Stimulated activated CD4-positive, alpha-beta T cell treated with anti-CD3 and anti-CD28 coated beads, Interleukin-12 subunit alpha, Interleukin-12 subunit beta, amount 100 ng/mL, for 4 hours (primary cell): ENCODE measurements around the gene ACTL7A.
"Not testable (repeated sequence)": the region's sequence is repeated elsewhere in the genome, so short reads cannot be mapped to it uniquely, and the experiment has no call there.

Source experiments
- DNase-seq: peaks from one replicate; pipeline ENCODE4 v3.0.0-alpha.2; 2020

Gene ACTL7A

GRCh38 chr9:108882052-108882888 lies 20.2 kb downstream of the ACTL7A start:
- DNase-seq, result no peak

- DNase-seq, result no peak
Measured at GRCh38 chr9:108883085-108883484, 21.0 kb downstream of the ACTL7A start.

DNA sequence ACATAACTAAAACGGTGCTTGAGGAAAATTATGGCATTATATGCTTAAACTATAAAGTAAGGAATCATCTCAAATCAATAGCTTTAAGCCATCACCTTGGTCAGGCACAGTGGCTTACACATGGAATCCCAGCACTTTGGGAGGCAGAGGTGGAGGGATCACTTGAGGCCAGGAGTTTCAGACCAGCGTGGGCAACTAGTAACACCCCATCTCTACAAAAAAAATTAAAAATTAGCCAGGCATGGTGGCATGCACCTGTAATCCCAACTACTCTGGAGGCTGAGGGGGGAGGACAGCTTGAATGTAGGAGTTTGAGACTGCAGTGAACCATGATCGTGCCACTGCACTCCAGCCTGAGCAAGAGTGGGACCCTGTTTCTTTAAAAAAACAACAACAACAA lies 22.6 kb downstream of the ACTL7A start:
- no peak for DNase-seq

DNA sequence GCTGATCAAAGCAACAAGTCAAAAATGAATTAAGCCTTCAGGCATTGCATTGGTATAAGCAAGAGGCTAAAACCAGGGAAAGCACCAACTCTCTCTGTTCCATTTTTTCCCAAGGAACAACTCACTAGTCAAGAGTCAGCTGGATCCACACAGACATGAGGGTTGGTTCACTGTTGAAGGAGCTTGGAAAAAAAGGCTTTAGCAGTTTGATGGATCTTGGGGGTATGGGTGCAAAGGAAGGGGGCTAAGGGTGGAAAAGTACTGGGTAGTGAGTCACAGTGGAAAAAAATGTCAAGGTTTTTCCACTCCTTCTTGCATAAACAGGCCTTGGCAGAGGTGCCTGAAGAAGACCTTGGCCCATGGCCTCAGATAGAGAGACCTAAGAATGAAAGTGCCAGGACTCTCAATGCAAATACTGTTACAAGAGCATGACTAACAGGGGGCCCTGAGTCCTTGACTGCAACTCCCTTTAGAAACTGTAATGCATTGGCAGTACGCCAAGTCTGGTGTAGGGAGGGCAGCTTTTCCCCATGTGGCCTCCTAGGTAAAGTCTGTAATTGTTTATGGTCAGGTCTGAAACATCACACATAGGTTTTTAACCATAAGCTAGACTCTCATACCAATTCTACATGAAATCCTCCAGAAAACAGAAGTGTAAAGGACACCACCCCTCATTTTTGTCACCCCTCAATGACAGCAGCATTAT lies 23.7 kb downstream of the ACTL7A start:
- peak; percentile 22 for DNase-seq

GRCh38 chr9:108886594-108887271 lies 24.7 kb downstream of the ACTL7A start:
- DNase-seq, result not testable (repeated sequence)

DNA sequence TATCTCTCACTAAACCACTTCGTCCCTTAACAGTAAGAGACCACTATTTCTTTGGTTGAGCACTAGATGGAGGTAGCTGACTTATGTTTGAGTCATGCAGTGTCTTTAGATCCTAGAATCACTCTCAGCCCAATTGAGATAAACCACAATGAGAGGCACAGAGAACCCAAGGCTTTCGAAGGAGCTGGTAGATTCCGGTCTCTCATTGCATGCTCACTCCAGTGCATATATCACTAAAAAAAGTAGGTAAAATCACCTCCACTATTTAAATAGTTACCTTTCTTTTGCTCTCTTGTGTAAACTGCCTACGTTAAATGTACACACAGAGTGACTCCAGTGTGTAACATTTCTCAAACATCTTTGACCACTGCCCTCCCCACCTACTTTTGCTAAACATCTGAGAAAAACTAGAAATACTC lies 27.6 kb downstream of the ACTL7A start:
- DNase-seq, result no peak

GRCh38 chr9:108894225-108894997 lies 32.3 kb downstream of the ACTL7A start:
- DNase-seq, result no peak

DNA sequence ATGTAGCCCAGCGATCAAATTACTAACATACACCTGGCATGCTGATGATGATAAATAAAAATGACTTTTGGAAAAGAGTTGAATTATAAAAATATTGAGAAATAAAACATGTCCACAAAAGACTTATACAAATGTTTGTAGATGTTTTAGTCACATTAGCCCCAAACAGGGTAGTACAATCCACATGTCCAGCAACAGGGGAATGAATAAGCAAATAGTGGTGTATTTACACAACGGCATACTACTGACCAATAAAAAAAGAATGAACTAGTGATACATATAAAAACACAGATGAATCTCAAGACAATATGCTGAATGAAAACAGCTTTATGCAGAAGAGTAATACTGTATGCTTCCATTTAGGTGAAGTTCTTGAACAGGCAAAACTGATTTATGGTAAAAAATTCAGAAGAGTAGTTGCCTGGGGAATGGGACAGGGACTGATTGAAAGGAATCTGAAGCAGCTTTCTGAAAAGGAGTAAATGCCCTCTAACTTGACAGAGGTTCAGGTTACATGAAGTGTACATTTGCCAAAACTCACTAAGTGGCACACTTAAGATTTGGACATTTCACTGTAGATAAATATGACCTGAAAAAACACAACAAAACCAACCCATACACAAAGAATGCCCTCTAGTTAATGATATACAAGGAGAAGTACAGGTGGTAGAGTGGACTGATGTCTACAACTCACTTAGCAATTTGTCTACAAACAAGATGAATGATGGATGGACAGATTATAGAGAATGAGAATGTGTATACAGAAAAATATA lies 35.4 kb downstream of the ACTL7A start:
- no peak for DNase-seq

GRCh38 chr9:108899023-108899695 lies 37.1 kb downstream of the ACTL7A start:
- not testable (repeated sequence) for DNase-seq

GRCh38 chr9:108900176-108900575 lies 38.1 kb downstream of the ACTL7A start:
- no peak for DNase-seq

- DNase-seq, result no peak
Measured at GRCh38 chr9:108903420-108904103, 41.5 kb downstream of the ACTL7A start.

GRCh38 chr9:108904161-108904560 lies 42.1 kb downstream of the ACTL7A start:
- no peak for DNase-seq

- DNase-seq, result no peak
Measured at GRCh38 chr9:108905494-108905893, 43.4 kb downstream of the ACTL7A start.

DNA sequence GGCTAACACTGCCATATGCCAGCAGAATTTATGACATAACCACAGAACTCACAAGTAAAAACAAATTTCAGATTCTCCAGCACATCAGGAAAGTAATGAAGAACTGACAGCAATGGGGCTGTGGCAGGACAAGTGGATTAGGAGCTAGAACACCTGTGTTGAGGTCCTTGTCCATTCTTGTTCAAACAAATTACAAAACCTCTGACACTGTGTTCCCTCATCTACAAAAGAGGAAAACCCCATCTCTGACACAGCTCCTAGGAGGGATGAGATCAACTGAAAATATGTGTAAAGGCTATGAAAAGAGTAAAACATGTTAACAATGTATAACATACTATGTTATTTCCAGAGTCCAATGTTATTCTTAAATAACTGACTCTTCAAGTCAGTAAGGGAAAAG lies 48.3 kb downstream of the ACTL7A start:
- DNase-seq, result no peak

DNA sequence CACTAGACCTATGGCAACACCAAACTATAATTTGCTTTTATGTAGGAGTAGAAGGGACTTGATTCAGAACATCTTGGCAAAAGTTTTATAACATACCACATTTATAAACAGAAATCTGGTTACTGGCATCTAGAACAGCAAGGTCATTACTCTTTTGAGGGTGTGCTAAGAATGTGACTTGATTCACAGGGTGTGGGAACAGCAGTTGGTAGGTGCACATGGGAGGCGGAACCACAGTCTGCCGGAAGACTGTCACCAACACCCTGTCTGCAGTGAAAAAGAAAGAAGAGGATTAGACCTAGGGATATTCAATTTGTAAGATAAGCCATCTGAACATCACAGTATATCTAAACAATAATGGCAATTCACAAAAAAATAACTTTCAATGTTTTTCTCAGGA lies 48.8 kb downstream of the ACTL7A start:
- no peak for DNase-seq

DNA sequence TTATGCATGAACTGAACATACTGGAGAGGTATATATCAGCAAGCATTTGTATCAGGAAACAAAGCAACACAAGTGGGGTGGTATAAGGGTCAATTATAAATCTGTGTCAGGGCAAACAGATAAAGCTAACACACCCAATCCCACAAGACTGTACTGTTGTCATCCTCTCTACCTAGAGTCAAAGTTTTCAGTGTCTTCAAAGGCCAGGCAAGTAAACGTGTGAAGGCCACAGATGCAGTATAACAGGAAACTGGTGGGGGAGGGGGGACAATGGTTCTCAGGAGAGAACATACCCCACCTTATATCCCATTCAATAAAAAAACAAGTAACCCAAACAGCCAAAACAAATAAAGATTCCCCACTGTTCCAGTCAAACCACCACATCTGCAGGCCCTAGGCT lies 49.8 kb downstream of the ACTL7A start:
- no peak for DNase-seq
